HL-60 (cell line): ENCODE results near the gene DMD.

Experiments
- GABPA ChIP-seq: IDR thresholded peaks from 2 replicates; pipeline ENCODE4 v1.6.1; 2012; ENCODE audit warnings: low read depth
- POLR2AphosphoS5 ChIP-seq: IDR thresholded peaks from 2 replicates; pipeline ENCODE4 v1.6.1; 2012; ENCODE audit warnings: low read depth
- TF ChIP-seq, protein P1 (sequence below): IDR thresholded peaks from one replicate; pipeline ENCODE4 v1.5.1; 2011; ENCODE audit warnings: low read length, control low read depth, inconsistent platforms; ENCODE audit not compliant: insufficient read depth
- TF ChIP-seq, protein P2 (sequence below): IDR thresholded peaks from 2 replicates; pipeline ENCODE4 v1.6.1; 2012; ENCODE audit warnings: low read depth; ENCODE audit not compliant: insufficient replicate concordance

DNA sequence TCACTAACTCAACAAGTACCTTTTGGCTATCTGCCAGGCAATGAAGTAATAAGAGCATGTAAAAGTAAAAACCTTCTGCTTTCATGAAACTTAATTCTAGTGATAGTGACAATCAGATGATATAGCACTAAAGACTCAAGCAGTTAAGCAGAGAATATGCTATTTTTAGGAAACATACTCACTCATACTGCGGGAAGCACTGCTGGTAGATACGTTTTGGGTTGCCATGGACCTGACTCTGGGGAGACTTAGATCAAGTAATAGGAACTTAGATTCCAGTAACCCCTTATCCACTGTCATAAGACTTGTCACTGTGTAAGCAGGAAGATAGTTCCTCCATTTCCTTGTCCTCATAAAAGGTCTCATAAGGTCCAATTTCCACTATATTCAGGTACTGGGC, 386.3 kb downstream of the DMD start:
- TF ChIP-seq, protein P1, sequence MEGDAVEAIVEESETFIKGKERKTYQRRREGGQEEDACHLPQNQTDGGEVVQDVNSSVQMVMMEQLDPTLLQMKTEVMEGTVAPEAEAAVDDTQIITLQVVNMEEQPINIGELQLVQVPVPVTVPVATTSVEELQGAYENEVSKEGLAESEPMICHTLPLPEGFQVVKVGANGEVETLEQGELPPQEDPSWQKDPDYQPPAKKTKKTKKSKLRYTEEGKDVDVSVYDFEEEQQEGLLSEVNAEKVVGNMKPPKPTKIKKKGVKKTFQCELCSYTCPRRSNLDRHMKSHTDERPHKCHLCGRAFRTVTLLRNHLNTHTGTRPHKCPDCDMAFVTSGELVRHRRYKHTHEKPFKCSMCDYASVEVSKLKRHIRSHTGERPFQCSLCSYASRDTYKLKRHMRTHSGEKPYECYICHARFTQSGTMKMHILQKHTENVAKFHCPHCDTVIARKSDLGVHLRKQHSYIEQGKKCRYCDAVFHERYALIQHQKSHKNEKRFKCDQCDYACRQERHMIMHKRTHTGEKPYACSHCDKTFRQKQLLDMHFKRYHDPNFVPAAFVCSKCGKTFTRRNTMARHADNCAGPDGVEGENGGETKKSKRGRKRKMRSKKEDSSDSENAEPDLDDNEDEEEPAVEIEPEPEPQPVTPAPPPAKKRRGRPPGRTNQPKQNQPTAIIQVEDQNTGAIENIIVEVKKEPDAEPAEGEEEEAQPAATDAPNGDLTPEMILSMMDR, result no peak
- TF ChIP-seq GABPA (no peak), POLR2AphosphoS5 (no peak)
- TF ChIP-seq, protein P2, sequence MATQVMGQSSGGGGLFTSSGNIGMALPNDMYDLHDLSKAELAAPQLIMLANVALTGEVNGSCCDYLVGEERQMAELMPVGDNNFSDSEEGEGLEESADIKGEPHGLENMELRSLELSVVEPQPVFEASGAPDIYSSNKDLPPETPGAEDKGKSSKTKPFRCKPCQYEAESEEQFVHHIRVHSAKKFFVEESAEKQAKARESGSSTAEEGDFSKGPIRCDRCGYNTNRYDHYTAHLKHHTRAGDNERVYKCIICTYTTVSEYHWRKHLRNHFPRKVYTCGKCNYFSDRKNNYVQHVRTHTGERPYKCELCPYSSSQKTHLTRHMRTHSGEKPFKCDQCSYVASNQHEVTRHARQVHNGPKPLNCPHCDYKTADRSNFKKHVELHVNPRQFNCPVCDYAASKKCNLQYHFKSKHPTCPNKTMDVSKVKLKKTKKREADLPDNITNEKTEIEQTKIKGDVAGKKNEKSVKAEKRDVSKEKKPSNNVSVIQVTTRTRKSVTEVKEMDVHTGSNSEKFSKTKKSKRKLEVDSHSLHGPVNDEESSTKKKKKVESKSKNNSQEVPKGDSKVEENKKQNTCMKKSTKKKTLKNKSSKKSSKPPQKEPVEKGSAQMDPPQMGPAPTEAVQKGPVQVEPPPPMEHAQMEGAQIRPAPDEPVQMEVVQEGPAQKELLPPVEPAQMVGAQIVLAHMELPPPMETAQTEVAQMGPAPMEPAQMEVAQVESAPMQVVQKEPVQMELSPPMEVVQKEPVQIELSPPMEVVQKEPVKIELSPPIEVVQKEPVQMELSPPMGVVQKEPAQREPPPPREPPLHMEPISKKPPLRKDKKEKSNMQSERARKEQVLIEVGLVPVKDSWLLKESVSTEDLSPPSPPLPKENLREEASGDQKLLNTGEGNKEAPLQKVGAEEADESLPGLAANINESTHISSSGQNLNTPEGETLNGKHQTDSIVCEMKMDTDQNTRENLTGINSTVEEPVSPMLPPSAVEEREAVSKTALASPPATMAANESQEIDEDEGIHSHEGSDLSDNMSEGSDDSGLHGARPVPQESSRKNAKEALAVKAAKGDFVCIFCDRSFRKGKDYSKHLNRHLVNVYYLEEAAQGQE, result no peak
